ENCODE measurements around the gene HECTD4.

The HECTD4 gene

GRCh38 chr12:112374166-112374740 lies 8.0 kb downstream of the HECTD4 start:
- ChIA-PET CTCF (interaction anchor here (0.7 to 1.9 kb wide), 3 partner anchors 12 to 22 kb away, joined by 3 to 4 read pairs (median 4); no protein-coding TSS in a partner anchor), POLR2A (no interaction called here)
- Histone ChIP-seq H3K27me3 (replicated peaks in 2 of 5; ENCODE audit: control insufficient read depth in 4 of 5, insufficient read depth in 5 of 5, low read length in 4 of 5) (no peaks in the 10 kb centered on the region), H3K9me3 (ENCODE audit: control extremely low read depth in 1 of 5, control insufficient read depth in 4 of 5, insufficient read depth in 2 of 5, low read depth in 1 of 5, low read length in 4 of 5) (no peaks in the 10 kb centered on the region), H3K4me3 (ENCODE audit: control insufficient read depth in 1 of 7, extremely low read depth in 1 of 7, insufficient read depth in 4 of 7, low read depth in 2 of 7, low read length in 6 of 7) (no peak overlapping the region), H3K27ac (ENCODE audit: insufficient read depth in 1 of 2, low read depth in 1 of 2, low read length in 2 of 2, poor library complexity in 1 of 2, severe bottlenecking in 2 of 2) (no peak overlapping the region), H3K36me3 (ENCODE audit: control insufficient read depth in 4 of 4, insufficient read depth in 4 of 4, low read length in 3 of 4) (peaks cover 0 to 7% (median 0%) of the 10 kb centered on the region in 4 experiments), H3K4me1 (ENCODE audit: control extremely low read depth in 1 of 4, control insufficient read depth in 4 of 4, insufficient read depth in 4 of 4, low read length in 3 of 4) (no peaks in the 10 kb centered on the region)
- 100% methylated on average over 2 of the region's 3 CpGs for WGBS (ENCODE audit: insufficient coverage)
- no peak for DNase-seq

GRCh38 chr12:112370868-112371510 lies 11.2 kb downstream of the HECTD4 start:
- CTCF ChIA-PET: interaction anchor here (1.3 kb wide), 1 partner anchor 20 kb away, joined by 3 read pairs; no protein-coding TSS in a partner anchor
- Histone ChIP-seq H3K4me1 (ENCODE audit: control extremely low read depth in 1 of 4, control insufficient read depth in 4 of 4, insufficient read depth in 4 of 4, low read length in 3 of 4) (no peaks in the 10 kb centered on the region), H3K27ac (ENCODE audit: insufficient read depth in 1 of 2, low read depth in 1 of 2, low read length in 2 of 2, poor library complexity in 1 of 2, severe bottlenecking in 2 of 2) (no peak overlapping the region), H3K36me3 (ENCODE audit: control insufficient read depth in 4 of 4, insufficient read depth in 4 of 4, low read length in 3 of 4) (peaks cover 0 to 7% (median 0%) of the 10 kb centered on the region in 4 experiments), H3K27me3 (replicated peaks in 2 of 5; ENCODE audit: control insufficient read depth in 4 of 5, insufficient read depth in 5 of 5, low read length in 4 of 5) (no peaks in the 10 kb centered on the region), H3K4me3 (ENCODE audit: control insufficient read depth in 1 of 7, extremely low read depth in 1 of 7, insufficient read depth in 4 of 7, low read depth in 2 of 7, low read length in 6 of 7) (no peak overlapping the region), H3K9me3 (ENCODE audit: control extremely low read depth in 1 of 5, control insufficient read depth in 4 of 5, insufficient read depth in 2 of 5, low read depth in 1 of 5, low read length in 4 of 5) (no peaks in the 10 kb centered on the region)
- WGBS (ENCODE audit: insufficient coverage): 93% methylated on average over 3 of the region's 8 CpGs
- no peak for DNase-seq
- POLR2A ChIA-PET: no interaction called here

- no peaks in the 10 kb centered on the region for H3K4me1 ChIP-seq (ENCODE audit: control extremely low read depth in 1 of 4, control insufficient read depth in 4 of 4, insufficient read depth in 4 of 4, low read length in 3 of 4)
- no peak overlapping the region for H3K4me3 ChIP-seq (ENCODE audit: control insufficient read depth in 1 of 7, extremely low read depth in 1 of 7, insufficient read depth in 4 of 7, low read depth in 2 of 7, low read length in 6 of 7)
- H3K27me3 ChIP-seq (replicated peaks in 2 of 5; ENCODE audit: control insufficient read depth in 4 of 5, insufficient read depth in 5 of 5, low read length in 4 of 5): no peaks in the 10 kb centered on the region
- ChIA-PET CTCF (no interaction called here), POLR2A (no interaction called here)
- peaks cover 0 to 7% (median 0%) of the 10 kb centered on the region in 4 experiments for H3K36me3 ChIP-seq (ENCODE audit: control insufficient read depth in 4 of 4, insufficient read depth in 4 of 4, low read length in 3 of 4)
- no peak for DNase-seq
- H3K9me3 ChIP-seq (ENCODE audit: control extremely low read depth in 1 of 5, control insufficient read depth in 4 of 5, insufficient read depth in 2 of 5, low read depth in 1 of 5, low read length in 4 of 5): no peaks in the 10 kb centered on the region
- H3K27ac ChIP-seq (ENCODE audit: insufficient read depth in 1 of 2, low read depth in 1 of 2, low read length in 2 of 2, poor library complexity in 1 of 2, severe bottlenecking in 2 of 2): no peak overlapping the region
- WGBS (ENCODE audit: insufficient coverage): 100% methylated on average over 1 of the region's 1 CpG
Measured at GRCh38 chr12:112370199-112370598, 12.0 kb downstream of the HECTD4 start.

GRCh38 chr12:112368856-112369255 lies 13.4 kb downstream of the HECTD4 start:
- Histone ChIP-seq H3K4me1 (ENCODE audit: control extremely low read depth in 1 of 4, control insufficient read depth in 4 of 4, insufficient read depth in 4 of 4, low read length in 3 of 4) (no peaks in the 10 kb centered on the region), H3K27me3 (replicated peaks in 2 of 5; ENCODE audit: control insufficient read depth in 4 of 5, insufficient read depth in 5 of 5, low read length in 4 of 5) (no peaks in the 10 kb centered on the region), H3K4me3 (ENCODE audit: control insufficient read depth in 1 of 7, extremely low read depth in 1 of 7, insufficient read depth in 4 of 7, low read depth in 2 of 7, low read length in 6 of 7) (no peak overlapping the region), H3K9me3 (ENCODE audit: control extremely low read depth in 1 of 5, control insufficient read depth in 4 of 5, insufficient read depth in 2 of 5, low read depth in 1 of 5, low read length in 4 of 5) (no peaks in the 10 kb centered on the region), H3K36me3 (ENCODE audit: control insufficient read depth in 4 of 4, insufficient read depth in 4 of 4, low read length in 3 of 4) (peaks cover 0 to 2% (median 0%) of the 10 kb centered on the region in 4 experiments), H3K27ac (ENCODE audit: insufficient read depth in 1 of 2, low read depth in 1 of 2, low read length in 2 of 2, poor library complexity in 1 of 2, severe bottlenecking in 2 of 2) (no peak overlapping the region)
- WGBS (ENCODE audit: insufficient coverage): 97% methylated on average over 6 of the region's 6 CpGs
- DNase-seq: no peak
- ChIA-PET CTCF (no interaction called here), POLR2A (no interaction called here)

GRCh38 chr12:112367965-112368364 lies 14.3 kb downstream of the HECTD4 start:
- H3K4me1 ChIP-seq (ENCODE audit: control extremely low read depth in 1 of 4, control insufficient read depth in 4 of 4, insufficient read depth in 4 of 4, low read length in 3 of 4): no peaks in the 10 kb centered on the region
- peaks cover 0 to 2% (median 0%) of the 10 kb centered on the region in 4 experiments for H3K36me3 ChIP-seq (ENCODE audit: control insufficient read depth in 4 of 4, insufficient read depth in 4 of 4, low read length in 3 of 4)
- H3K9me3 ChIP-seq (ENCODE audit: control extremely low read depth in 1 of 5, control insufficient read depth in 4 of 5, insufficient read depth in 2 of 5, low read depth in 1 of 5, low read length in 4 of 5): no peaks in the 10 kb centered on the region
- no peak overlapping the region for H3K4me3 ChIP-seq (ENCODE audit: control insufficient read depth in 1 of 7, extremely low read depth in 1 of 7, insufficient read depth in 4 of 7, low read depth in 2 of 7, low read length in 6 of 7)
- DNase-seq: no peak
- POLR2A ChIA-PET: no interaction called here
- WGBS (ENCODE audit: insufficient coverage): 100% methylated on average over 1 of the region's 3 CpGs
- no peak overlapping the region for H3K27ac ChIP-seq (ENCODE audit: insufficient read depth in 1 of 2, low read depth in 1 of 2, low read length in 2 of 2, poor library complexity in 1 of 2, severe bottlenecking in 2 of 2)
- no peaks in the 10 kb centered on the region for H3K27me3 ChIP-seq (replicated peaks in 2 of 5; ENCODE audit: control insufficient read depth in 4 of 5, insufficient read depth in 5 of 5, low read length in 4 of 5)
- CTCF ChIA-PET: interaction anchor here (1.0 to 1.3 kb wide), 2 partner anchors 16 to 18 kb away, joined by 3 read pairs; no protein-coding TSS in a partner anchor

- no peak for DNase-seq
- ChIA-PET POLR2A (no interaction called here), CTCF (interaction anchor here (1.2 kb wide), 2 partner anchors 10 to 16 kb away, joined by 3 read pairs; no protein-coding TSS in a partner anchor)
- Histone ChIP-seq H3K4me3 (ENCODE audit: control insufficient read depth in 1 of 7, extremely low read depth in 1 of 7, insufficient read depth in 4 of 7, low read depth in 2 of 7, low read length in 6 of 7) (no peak overlapping the region), H3K27me3 (replicated peaks in 2 of 5; ENCODE audit: control insufficient read depth in 4 of 5, insufficient read depth in 5 of 5, low read length in 4 of 5) (no peaks in the 10 kb centered on the region), H3K36me3 (ENCODE audit: control insufficient read depth in 4 of 4, insufficient read depth in 4 of 4, low read length in 3 of 4) (no peaks in the 10 kb centered on the region), H3K4me1 (ENCODE audit: control extremely low read depth in 1 of 4, control insufficient read depth in 4 of 4, insufficient read depth in 4 of 4, low read length in 3 of 4) (no peaks in the 10 kb centered on the region), H3K27ac (ENCODE audit: insufficient read depth in 1 of 2, low read depth in 1 of 2, low read length in 2 of 2, poor library complexity in 1 of 2, severe bottlenecking in 2 of 2) (no peak overlapping the region), H3K9me3 (ENCODE audit: control extremely low read depth in 1 of 5, control insufficient read depth in 4 of 5, insufficient read depth in 2 of 5, low read depth in 1 of 5, low read length in 4 of 5) (no peaks in the 10 kb centered on the region)
- 100% methylated on average over 2 of the region's 3 CpGs for WGBS (ENCODE audit: insufficient coverage)
Measured at GRCh38 chr12:112362310-112362709, 19.9 kb downstream of the HECTD4 start.

- Histone ChIP-seq H3K36me3 (ENCODE audit: control insufficient read depth in 4 of 4, insufficient read depth in 4 of 4, low read length in 3 of 4) (no peaks in the 10 kb centered on the region), H3K4me3 (ENCODE audit: control insufficient read depth in 1 of 7, extremely low read depth in 1 of 7, insufficient read depth in 4 of 7, low read depth in 2 of 7, low read length in 6 of 7) (no peak overlapping the region), H3K4me1 (ENCODE audit: control extremely low read depth in 1 of 4, control insufficient read depth in 4 of 4, insufficient read depth in 4 of 4, low read length in 3 of 4) (peaks cover 0 to 4% (median 0%) of the 10 kb centered on the region in 4 experiments), H3K27ac (ENCODE audit: insufficient read depth in 1 of 2, low read depth in 1 of 2, low read length in 2 of 2, poor library complexity in 1 of 2, severe bottlenecking in 2 of 2) (no peak overlapping the region), H3K27me3 (replicated peaks in 2 of 5; ENCODE audit: control insufficient read depth in 4 of 5, insufficient read depth in 5 of 5, low read length in 4 of 5) (no peaks in the 10 kb centered on the region), H3K9me3 (ENCODE audit: control extremely low read depth in 1 of 5, control insufficient read depth in 4 of 5, insufficient read depth in 2 of 5, low read depth in 1 of 5, low read length in 4 of 5) (no peaks in the 10 kb centered on the region)
- ChIA-PET POLR2A (interaction anchor here (0.8 kb wide), 1 partner anchor 861 kb away, joined by 4 read pairs; no protein-coding TSS in a partner anchor), CTCF (interaction anchor here (0.6 kb wide), 1 partner anchor 35 kb away, joined by 3 read pairs; no protein-coding TSS in a partner anchor)
- DNase-seq: no peak
- 100% methylated on average over 2 of the region's 4 CpGs for WGBS (ENCODE audit: insufficient coverage)
Measured at GRCh38 chr12:112361271-112361670, 21.0 kb downstream of the HECTD4 start.

All from common myeloid progenitor, CD34-positive (primary cell).